Measurements from ENCODE around the gene KCMF1. TPM values are rescaled to one million over a fixed set of nuclear protein-coding genes. Genes with fewer than 3 reads are reported as not detected.

The KCMF1 gene
- total and polyA plus RNA-seq, 9 of the 15 experiments (the other 6 are each of a cell fraction or from before 2014, with no cell fraction given) = 6.8 to 88.2 (median 46.5) TPM

DNA sequence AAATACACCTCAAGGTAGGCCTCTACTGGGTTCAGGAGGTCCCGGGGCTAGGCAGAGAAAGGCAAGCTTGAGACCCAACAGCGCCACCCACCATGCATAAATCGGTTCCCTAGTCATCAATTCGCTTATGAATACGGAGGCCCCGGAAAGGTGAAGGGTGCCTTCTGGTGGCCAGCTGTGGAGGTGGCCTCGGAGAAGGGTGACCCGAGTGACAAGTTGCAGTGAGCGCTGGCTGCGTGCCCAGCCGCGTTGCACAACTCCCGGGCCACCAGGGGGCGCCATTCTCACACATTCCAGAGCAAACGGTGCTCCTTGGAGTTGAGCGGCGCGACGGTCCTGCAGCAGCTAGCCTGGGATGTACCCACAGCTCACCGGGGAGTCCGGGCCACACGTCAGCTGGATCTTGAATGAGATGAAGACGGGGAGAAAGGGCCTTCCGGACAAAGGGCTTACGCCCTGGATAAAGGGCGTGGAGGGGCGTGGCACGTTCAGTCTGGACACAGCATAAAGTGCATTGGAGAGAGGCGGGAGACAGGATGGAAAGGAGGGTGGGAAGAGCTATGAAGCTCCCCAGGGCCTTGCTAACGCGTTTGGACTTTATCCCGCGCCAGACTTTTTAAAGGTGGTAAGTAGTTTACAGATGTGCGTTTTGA, 45.1 kb upstream of the KCMF1 start (continued):
- 0 out of 2 replicates have a peak, but pooled peaks have one; percentile 54 for TF ChIP-seq ZNF12 (CRISPR knock-in tag; IDR thresholded peaks at IDR 0.05)
- TF ChIP-seq PBX2 (CRISPR knock-in tag; IDR thresholded peaks at IDR 0.05; ENCODE audit: low read depth) = 0 out of 2 replicates have a peak, but pooled peaks have one; percentile 17
- peak; percentile 65 for TF ChIP-seq PBX2 (tag; conservative IDR thresholded peaks at IDR 0.05; ENCODE audit: low read depth)
- TF ChIP-seq TBP (optimal IDR thresholded peaks at IDR 0.05; ENCODE audit: low read depth, low read length) = peak; percentile 42
- TF ChIP-seq VEZF1 (CRISPR knock-in tag; IDR thresholded peaks at IDR 0.05) = peak; percentile 53
- peak; percentile 82 for TF ChIP-seq SOX6 (IDR thresholded peaks at IDR 0.05)
- TF ChIP-seq, protein P1, sequence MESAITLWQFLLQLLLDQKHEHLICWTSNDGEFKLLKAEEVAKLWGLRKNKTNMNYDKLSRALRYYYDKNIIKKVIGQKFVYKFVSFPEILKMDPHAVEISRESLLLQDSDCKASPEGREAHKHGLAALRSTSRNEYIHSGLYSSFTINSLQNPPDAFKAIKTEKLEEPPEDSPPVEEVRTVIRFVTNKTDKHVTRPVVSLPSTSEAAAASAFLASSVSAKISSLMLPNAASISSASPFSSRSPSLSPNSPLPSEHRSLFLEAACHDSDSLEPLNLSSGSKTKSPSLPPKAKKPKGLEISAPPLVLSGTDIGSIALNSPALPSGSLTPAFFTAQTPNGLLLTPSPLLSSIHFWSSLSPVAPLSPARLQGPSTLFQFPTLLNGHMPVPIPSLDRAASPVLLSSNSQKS (CRISPR knock-in tag; IDR thresholded peaks at IDR 0.05) = no peak
- TF ChIP-seq POLR2AphosphoS5 (IDR thresholded peaks at IDR 0.05; ENCODE audit: control insufficient read depth, insufficient read depth, low read depth, low read length) = peak; percentile 67
- TF ChIP-seq BCOR (IDR thresholded peaks at IDR 0.05) = peak; percentile 49
- peak; percentile 84 for TF ChIP-seq MEIS2 (IDR thresholded peaks at IDR 0.05; ENCODE audit: partially characterized antibody)
- peak; percentile 82 for TF ChIP-seq NBN (IDR thresholded peaks at IDR 0.05; ENCODE audit: low read depth)
- TF ChIP-seq, protein P2, sequence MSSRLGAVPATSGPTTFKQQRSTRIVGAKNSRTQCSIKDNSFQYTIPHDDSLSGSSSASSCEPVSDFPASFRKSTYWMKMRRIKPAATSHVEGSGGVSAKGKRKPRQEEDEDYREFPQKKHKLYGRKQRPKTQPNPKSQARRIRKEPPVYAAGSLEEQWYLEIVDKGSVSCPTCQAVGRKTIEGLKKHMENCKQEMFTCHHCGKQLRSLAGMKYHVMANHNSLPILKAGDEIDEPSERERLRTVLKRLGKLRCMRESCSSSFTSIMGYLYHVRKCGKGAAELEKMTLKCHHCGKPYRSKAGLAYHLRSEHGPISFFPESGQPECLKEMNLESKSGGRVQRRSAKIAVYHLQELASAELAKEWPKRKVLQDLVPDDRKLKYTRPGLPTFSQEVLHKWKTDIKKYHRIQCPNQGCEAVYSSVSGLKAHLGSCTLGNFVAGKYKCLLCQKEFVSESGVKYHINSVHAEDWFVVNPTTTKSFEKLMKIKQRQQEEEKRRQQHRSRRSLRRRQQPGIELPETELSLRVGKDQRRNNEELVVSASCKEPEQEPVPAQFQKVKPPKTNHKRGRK (tag; IDR thresholded peaks at IDR 0.05) = no peak
- TF ChIP-seq HDAC1 (IDR thresholded peaks at IDR 0.05) = peak in 1 of 2 experiments; percentile 62; a peak in 2 of 4 replicates
- peak; percentile 29; the same call in 1 of the 2 replicates for TF ChIP-seq FOXP1 (CRISPR knock-in tag; IDR thresholded peaks at IDR 0.05)
- peak in 1 of 2 experiments; percentile 79; a peak in 1 of 3 replicates for TF ChIP-seq CBX3 (IDR thresholded peaks at IDR 0.05; ENCODE audit: borderline replicate concordance in 1 of 2, low read length in 2 of 2)
- TF ChIP-seq NCOR1 (IDR thresholded peaks at IDR 0.05) = peak; percentile 40; the same call in 1 of the 2 replicates
- TF ChIP-seq, protein P3, sequence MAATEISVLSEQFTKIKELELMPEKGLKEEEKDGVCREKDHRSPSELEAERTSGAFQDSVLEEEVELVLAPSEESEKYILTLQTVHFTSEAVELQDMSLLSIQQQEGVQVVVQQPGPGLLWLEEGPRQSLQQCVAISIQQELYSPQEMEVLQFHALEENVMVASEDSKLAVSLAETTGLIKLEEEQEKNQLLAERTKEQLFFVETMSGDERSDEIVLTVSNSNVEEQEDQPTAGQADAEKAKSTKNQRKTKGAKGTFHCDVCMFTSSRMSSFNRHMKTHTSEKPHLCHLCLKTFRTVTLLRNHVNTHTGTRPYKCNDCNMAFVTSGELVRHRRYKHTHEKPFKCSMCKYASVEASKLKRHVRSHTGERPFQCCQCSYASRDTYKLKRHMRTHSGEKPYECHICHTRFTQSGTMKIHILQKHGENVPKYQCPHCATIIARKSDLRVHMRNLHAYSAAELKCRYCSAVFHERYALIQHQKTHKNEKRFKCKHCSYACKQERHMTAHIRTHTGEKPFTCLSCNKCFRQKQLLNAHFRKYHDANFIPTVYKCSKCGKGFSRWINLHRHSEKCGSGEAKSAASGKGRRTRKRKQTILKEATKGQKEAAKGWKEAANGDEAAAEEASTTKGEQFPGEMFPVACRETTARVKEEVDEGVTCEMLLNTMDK (IDR thresholded peaks at IDR 0.05; ENCODE audit: borderline replicate concordance, insufficient read depth, low read depth, low read length, poor library complexity, severe bottlenecking) = peak; percentile 65
- TF ChIP-seq YBX1 (IDR thresholded peaks at IDR 0.05) = no peak
- TF ChIP-seq DDX20 (tag; IDR thresholded peaks at IDR 0.05; ENCODE audit: low read depth) = no peak

Measured in K562 (cell line).